GM19025 (cell line): ENCODE data around the gene IPO8.
"Not testable (repeated sequence)": the region's sequence is repeated elsewhere in the genome, so short reads cannot be mapped to it uniquely, and the experiment has no call there.

Experiments used
- ATAC-seq: cut with Tn5 transposase; IDR thresholded peaks from one replicate; pipeline ENCODE4 v1.9.1; 2021; ENCODE audit warnings: mild to moderate bottlenecking, low read depth, moderate library complexity; ENCODE audit not compliant: unreplicated experiment

Gene IPO8

DNA sequence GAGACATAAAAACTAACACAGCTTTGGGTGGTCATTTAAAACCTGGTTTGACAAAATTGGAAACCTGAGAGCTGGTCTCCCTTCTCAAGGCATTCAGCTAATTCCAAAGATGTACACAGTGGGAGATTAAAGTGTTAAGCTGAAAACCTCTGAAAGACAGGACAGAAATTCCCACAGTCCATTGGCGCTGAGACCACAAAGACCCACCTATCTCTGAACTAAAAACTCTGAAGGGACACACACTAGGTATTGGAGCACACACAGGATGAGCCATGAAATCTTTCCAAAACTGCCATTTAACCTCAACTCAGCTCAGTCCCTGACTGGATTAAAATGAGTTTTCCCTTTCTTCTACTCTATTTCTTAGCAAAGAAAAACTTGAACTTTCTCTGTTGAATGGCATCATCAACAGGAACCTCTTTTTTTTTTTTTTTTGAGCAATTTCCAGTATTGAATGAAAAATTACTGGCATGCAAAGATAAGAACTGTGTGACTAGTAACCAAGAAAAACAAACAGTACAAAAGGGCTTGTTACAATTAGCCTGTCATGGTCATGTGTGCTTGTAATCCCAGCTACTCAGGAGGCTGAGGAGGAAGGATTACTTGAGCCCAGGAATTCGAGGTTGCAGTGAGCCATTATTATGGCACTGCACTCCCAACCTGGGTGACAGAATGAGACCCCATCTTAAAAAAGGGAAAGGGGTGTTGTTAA, 82.4 kb downstream of the IPO8 start:
- ATAC-seq = no peak

DNA sequence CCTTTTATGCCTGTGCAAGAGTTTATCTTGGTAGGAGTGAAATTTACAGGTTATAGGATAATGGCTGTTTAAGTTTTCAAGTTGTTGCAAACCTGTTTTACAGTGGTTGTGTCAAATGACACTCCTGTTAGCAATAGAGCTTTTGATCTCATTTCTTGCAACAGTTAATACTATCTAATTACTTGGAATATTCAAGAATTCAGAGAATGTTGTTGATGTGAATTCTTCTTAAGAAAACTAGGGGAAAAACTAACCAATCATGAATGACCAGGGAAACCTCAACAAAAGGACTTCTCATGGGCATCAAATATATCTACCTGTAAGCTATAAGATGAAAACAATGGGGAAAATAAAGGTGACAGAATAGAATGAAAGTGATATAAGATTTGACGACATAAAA, 85.0 kb downstream of the IPO8 start:
- no peak for ATAC-seq

DNA sequence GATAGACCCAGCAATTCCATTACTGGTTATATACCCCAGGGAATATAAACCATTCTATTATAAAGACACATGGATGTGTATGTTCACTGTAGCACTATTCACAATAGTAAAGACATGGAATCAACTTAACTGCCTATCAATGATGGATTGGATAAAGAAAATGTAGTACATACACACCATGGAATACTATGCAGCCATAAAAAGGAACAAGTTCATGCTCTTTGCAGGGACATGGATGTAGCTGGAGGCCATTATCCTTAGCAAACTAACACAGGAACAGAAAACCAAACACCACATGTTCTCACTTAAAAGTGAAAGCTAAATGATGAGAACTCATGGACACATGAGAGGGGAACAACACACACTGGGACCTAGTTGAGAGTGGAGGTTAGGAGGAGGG, 85.8 kb downstream of the IPO8 start:
- not testable (repeated sequence) for ATAC-seq

DNA sequence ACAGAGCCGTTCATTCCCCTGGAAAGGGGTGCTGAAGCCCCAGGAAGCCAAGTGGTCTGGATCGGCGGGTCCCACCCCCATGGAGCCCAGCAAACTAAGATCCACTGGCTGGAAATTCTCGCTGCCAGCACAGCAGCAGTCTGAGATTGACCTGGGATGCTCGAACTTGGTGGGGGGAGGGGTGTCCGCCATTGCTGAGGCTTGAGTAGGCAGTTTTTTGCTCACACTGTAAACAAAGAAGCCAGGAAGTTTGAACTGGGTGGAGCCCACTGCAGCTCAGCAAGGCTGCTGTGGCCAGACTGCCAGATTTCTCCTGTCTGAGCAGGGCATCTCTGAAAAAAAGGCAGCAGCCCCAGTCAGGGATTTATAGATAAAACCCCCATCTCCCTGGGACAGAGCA, 91.4 kb downstream of the IPO8 start:
- not testable (repeated sequence) for ATAC-seq

DNA sequence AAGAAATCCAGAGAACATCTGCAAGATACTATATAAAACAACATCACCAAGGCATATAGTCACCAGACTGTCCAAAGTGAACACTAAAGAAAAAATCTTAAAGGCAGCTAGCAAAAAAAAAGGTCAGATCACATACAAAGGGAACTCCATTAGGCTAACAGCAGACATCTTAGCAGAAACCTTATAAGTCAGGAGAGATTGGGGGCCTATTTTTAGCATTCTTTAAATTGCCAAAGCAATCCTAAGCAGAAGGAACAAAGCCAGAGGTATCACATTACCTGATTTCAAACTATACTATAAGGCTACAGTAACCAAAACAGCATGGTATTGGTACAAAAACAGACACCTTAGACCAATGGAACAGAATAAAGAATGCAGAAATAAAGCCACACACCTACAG, 92.5 kb downstream of the IPO8 start:
- ATAC-seq = no peak

DNA sequence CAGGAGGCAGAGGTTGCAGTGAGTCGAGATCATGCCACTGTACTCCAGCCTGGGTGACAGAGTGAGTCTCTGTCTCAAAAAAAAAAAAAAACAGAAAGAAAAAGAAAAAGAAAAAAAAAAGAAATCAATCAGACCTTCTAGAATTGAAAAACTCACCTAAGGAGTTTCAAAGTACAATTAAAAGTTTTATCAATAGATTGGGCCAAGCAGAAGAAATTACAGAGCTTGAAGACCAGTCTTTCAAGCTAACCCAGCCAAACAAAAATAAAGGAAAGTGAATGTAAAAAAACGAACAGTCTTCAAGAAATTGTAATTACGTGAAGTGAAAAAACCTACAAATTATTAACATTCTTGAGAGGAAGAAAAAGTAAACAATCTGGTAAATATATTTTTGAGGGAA, 93.0 kb downstream of the IPO8 start:
- ATAC-seq = no peak

DNA sequence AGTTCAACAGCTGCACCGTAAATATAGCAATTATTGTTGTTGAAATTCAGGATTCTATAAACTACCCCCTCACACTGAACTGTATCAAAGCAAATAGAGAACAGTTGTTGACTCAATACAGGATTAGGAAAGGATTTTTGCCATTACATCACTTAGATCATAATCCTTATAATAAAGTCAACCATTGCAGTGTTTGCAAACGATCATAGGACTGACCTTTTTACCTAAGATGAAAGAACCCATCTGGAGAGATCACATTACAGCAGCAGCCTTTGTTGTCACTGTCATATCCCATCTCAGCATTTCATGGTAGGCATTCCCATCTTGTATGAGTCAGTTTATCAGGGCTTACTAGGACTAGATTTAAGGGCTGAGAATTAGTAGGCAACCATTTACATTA, 96.1 kb downstream of the IPO8 start:
- ATAC-seq = no peak

DNA sequence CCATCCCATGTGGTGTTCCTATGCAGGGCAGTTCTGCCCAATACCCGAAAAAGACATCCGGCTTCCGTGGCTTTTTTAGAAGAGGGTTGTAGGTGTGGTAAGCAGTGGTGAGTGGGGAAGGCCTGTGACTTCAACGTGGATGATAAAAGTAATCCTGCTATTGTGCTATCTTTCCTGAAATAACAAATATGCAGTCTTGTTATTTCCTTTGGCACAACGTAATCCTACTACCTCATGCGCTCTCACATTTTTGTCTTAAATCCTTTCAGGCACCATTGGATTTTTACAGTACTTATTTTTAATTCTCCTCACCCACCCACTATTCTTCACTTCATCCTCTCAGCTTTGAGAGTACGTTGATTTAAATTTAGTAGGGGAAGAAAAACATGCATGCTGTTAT, 96.8 kb downstream of the IPO8 start:
- ATAC-seq = no peak

DNA sequence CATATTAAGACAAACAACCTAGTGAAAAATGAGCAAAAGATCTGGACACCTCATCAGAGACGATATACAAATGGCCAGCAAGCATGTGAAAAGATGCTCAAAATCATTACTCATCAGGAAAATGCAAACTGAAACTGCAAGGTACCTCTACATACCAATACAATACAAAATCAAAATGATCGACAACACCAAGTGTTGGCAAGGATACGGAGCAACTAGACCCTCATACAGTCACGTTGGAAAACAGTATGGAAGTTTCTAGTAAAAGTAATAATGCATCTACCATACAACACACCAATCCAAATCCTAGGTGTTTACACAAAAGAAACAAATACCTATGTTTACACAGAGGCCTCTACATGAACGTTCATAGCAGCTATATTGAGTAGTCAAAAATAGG, 99.9 kb downstream of the IPO8 start:
- ATAC-seq = no peak

DNA sequence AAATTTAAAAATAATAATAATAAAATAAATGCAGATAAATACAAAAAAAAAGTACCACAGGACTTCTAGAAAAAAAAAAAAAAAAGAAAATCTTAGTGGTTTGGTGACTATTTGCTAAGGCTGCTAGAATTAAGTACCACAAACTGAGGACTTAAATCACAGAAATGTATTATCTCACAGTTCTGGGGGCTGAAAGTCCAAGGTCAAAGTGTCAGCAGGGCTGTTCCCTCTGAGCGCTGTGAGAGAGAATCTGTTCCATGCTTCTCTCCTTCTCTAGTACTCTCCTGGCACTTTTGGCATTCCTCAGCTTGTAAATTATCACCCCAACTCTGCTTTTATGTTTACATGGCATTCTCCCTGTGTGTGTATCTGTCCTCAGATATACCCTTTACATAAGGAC, 101.2 kb downstream of the IPO8 start:
- ATAC-seq = no peak

DNA sequence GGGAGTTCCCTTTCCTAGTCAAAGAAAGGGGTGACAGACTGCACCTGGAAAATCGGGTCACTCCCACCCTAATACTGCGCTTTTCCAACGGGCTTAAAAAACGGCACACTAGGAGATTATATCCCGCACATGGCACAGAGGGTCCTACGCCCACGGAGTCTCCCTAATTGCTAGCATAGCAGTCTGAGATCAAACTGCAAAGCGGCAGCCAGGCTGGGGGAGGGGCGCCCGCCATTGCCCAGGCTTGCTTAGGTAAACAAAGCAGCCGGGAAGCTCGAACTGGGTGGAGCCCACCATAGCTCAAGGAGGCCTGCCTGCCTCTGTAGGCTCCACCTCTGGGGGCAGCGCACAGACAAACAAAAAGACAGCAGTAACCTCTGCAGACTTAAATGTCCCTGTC, 107.1 kb downstream of the IPO8 start:
- ATAC-seq = not testable (repeated sequence)

DNA sequence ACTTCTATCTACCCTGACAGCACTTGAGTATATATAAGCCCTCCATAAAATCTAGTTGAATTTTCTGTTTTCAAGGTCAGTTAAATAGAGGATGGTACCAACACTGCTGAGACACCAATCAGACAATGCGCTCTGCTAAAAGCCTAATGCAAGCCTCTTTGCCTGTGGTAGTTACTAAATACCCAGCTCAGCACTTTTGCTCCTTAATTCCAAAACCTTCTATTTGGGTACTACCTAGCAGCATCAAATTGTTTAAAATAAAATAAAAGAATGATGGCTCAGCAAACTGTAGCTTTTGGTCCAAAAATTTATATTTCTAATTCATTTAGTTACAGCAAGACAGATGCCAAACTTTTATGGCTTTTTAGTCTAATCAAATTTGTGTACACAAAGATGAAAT, 107.9 kb downstream of the IPO8 start:
- ATAC-seq = no peak

DNA sequence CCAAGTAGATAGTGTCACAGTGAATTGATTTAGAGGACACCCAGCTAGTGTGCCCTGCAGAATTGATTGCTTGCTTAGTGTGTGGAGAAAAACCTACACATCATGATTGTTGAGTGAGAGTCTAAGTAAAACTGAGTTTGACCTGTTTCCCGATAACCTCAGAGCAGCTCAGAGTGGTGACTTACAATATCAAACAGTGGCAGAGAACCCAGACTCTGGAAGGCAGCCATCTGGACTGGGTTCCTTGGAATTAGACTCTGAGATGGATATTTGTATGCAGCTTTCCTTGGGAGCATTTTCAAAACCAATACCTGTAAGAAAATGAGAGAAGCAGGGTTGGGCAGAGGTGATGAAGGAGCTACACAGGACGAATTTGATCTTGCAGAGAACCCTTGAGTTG, 109.8 kb downstream of the IPO8 start:
- no peak for ATAC-seq

DNA sequence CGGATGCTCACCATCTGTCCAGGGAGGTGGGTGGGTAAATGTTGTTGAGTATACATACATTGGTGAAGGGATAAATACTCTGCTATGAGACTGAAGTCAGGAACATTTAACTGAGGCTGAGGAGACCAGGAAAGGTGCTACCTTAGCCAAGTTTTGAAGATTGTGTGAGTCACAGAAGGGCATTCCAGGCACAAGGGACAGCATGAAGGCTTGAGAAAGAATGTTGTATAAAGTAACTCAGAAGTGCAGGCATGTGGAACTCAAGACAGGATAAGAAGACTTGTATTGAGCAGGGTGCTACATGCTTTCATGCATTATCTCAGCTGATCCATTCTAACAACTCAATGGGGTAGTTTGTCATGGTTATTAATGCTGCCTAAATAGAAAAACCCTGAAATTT, 112.7 kb downstream of the IPO8 start:
- no peak for ATAC-seq

DNA sequence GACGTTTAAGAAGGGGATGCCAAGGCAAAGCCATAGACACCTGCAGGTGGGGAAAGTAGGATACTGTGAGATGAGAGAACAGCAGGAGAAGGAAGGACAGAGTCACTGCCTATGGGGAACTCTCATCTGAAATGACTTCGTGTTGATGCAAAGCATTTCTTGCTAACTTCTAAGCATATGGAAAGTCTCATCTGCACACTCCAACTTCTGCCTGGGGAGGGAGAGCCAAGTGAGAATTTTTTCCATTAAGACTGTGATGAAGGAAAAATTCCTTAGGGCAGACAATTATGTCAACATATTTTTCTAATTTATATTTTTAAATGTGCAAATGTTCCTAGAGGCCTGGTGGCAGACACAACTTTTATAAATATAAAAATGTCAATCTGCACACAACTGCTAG, 115.3 kb downstream of the IPO8 start:
- ATAC-seq = no peak
